Lung (tissue), 12 donors: ENCODE measurements around the gene MPV17L. TPM values are rescaled to one million over a fixed set of nuclear protein-coding genes. Genes with fewer than 3 reads are reported as not detected.

Source experiments
- ATAC-seq: fragments of 200-7000 bp; cut with Tn5 transposase; one replicate; pipeline ENCODE4 v1.9.1; 2020; ENCODE audit warnings: moderate number of reproducible peaks; ENCODE audit not compliant: insufficient read depth, low FRiP score
- DNase-seq, 3 donors: peaks; one replicate each; pipeline ENCODE4 v3.0.0-alpha.2; 2013 to 2017
- H3K27ac ChIP-seq, 2 donors: one replicate each; pipeline ENCODE4 v1.5.1; 2013; ENCODE audit warnings: mild to moderate bottlenecking in 2 of 2, moderate library complexity in 2 of 2, control low read depth in 1 of 2, inconsistent platforms in 1 of 2, low read depth in 1 of 2, low read length in 1 of 2
- H3K27me3 ChIP-seq, 3 donors: one replicate each; pipeline ENCODE4 v1.5.1; 2013; ENCODE audit warnings: low read length in 2 of 3; ENCODE audit not compliant: control insufficient read depth in 3 of 3, insufficient read depth in 3 of 3
- H3K36me3 ChIP-seq, 4 donors: one replicate each; pipeline ENCODE4 v1.5.1; 2013; ENCODE audit warnings: low read length in 4 of 4, mild to moderate bottlenecking in 1 of 4, moderate library complexity in 1 of 4; ENCODE audit not compliant: control insufficient read depth in 4 of 4, insufficient read depth in 4 of 4
- H3K4me1 ChIP-seq, 5 donors: one replicate each; pipeline ENCODE4 v1.5.1; 2013; ENCODE audit warnings: low read length in 5 of 5, mild to moderate bottlenecking in 2 of 5, moderate library complexity in 1 of 5; ENCODE audit not compliant: control insufficient read depth in 5 of 5, insufficient read depth in 5 of 5
- H3K4me3 ChIP-seq: one replicate; pipeline ENCODE4 v1.5.1; 2013; ENCODE audit warnings: mild to moderate bottlenecking, control low read depth, moderate library complexity
- H3K9ac ChIP-seq, 2 donors: one replicate each; pipeline ENCODE4 v1.5.1; 2013; ENCODE audit warnings: low read length in 2 of 2, control low read depth in 1 of 2; ENCODE audit not compliant: insufficient read depth in 1 of 2
- H3K9me3 ChIP-seq, 4 donors: one replicate each; pipeline ENCODE4 v1.5.1; 2013; ENCODE audit warnings: low read length in 3 of 4, mild to moderate bottlenecking in 1 of 4, moderate library complexity in 1 of 4; ENCODE audit not compliant: control insufficient read depth in 4 of 4, insufficient read depth in 3 of 4
- CTCF ChIP-seq: IDR thresholded peaks from 2 replicates; pipeline ENCODE4 v1.5.1; 2012; ENCODE audit warnings: mild to moderate bottlenecking; ENCODE audit errors: control extremely low read depth, extremely low read depth
- WGBS, 2 donors: extraction: QIAGEN DNeasy Blood & Tissue Kit; methylation state at CpG; one replicate each; pipeline ENCODE4 v1.1.7; 2013; 5-methylcytosine and 5-hydroxymethylcytosine counted together
- polyA plus RNA-seq, 2 donors: library from polyadenylated mRNA; stranded (reverse); fragments of 200-250 nt; gene quantifications; one replicate each; pipeline ENCODE4 v1.2.1, GENCODE V29; 2013
- total RNA-seq, 2 donors: library from RNA; depleted of rRNA in 1 of 2; stranded (reverse); fragments of >200 nt in 1 of 2; gene quantifications; one replicate each; pipeline ENCODE4 v1.2.1, GENCODE V29; 2014 to 2021
- donor health status: control.
- donor health status: control.
- donor health status: Bipolar disorder and iron deficiency.
- donor health status: healthy.
- donor health status: DM: yes; HTN: yes; CAD: no.

Gene MPV17L
- total and polyA plus RNA-seq, 4 donors: 1.0 to 7.0 (median 1.2) TPM

DNA sequence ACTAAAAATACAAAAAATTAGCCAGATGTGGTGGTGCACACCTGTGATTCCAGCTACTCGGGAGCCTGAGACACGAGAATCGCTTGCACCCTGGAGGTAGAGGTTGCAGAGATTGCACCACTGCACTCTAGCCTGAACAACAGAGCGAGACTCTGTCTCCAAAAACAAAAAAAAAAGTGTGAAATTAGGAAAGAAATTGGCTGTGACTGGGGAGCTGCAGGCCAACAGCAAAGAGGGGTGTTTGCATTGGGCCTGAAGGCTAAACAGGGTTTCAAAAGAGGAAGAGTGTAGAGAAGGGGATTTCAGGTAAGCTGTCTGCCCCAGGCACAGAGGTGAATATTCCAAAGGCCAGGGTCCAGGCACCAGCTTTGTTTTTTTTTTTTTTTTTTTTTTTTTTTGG, 48.2 kb downstream of the MPV17L start:
- peaks cover 0 to 10% (median 0%) of the 10 kb centered on the region in 5 donors for H3K4me1 ChIP-seq
- DNase-seq: no peak
- no peak overlapping the region for H3K4me3 ChIP-seq
- no peak for TF ChIP-seq CTCF
- 94 to 95% methylated on average over 4 of the region's 4 CpGs for WGBS, 2 donors
- no peak for ATAC-seq
- H3K27ac ChIP-seq: no peak overlapping the region
- no peaks in the 10 kb centered on the region for H3K9me3 ChIP-seq
- no peaks in the 10 kb centered on the region for H3K27me3 ChIP-seq
- H3K9ac ChIP-seq: no peak overlapping the region
- no peaks in the 10 kb centered on the region for H3K36me3 ChIP-seq

DNA sequence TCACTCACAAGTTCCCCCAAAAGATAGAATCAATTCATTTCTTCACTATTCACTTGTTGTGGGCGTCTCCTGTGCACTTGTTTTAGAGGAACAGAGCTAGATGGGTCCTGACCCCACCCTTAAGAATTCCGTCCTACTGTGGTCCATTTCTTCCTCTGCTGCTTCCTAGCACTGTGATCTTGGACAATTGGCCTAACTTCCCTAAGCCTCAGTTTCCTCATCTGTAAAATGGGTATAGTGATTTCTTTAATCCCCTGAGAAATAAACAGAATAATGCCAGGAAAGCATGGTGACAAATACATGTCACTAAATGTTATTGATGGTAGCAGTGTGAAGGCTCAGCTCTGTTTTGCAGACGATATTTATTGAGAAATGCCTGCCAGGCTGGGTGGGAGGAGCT, 48.7 kb downstream of the MPV17L start:
- no peak for ATAC-seq
- Histone ChIP-seq H3K36me3 (no peaks in the 10 kb centered on the region), H3K27me3 (no peaks in the 10 kb centered on the region), H3K27ac (no peak overlapping the region), H3K4me1 (peaks cover 0 to 10% (median 0%) of the 10 kb centered on the region in 5 donors), H3K4me3 (no peak overlapping the region), H3K9me3 (no peaks in the 10 kb centered on the region), H3K9ac (no peak overlapping the region)
- DNase-seq: no peak
- TF ChIP-seq CTCF: no peak
- 92 to 93% methylated on average over 3 of the region's 3 CpGs for WGBS, 2 donors

DNA sequence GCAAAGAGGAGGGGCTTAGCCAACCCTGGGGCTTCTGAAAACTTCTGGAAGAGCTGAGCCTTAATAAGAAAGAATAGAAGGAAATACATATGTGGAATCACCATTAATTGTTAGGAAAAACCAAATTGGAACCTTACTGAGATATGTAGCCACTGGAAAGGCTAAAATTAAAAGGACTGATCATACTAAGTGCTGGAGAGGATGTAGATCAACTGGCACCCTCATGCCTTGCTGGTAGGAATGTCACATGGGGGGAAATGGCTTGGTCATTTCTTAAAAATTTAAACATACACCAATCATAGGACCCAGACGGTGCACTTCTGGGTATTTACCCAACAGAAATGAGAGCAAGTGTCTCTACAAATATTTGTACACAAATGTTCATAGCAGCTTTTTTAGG, 49.9 kb downstream of the MPV17L start:
- Histone ChIP-seq H3K9me3 (no peaks in the 10 kb centered on the region), H3K27me3 (no peaks in the 10 kb centered on the region), H3K27ac (no peak overlapping the region), H3K4me3 (no peak overlapping the region), H3K9ac (no peak overlapping the region), H3K36me3 (no peaks in the 10 kb centered on the region), H3K4me1 (peaks cover 0 to 3% (median 0%) of the 10 kb centered on the region in 5 donors)
- no peak for TF ChIP-seq CTCF
- 88 to 90% methylated on average over 1 of the region's 1 CpG for WGBS, 2 donors
- DNase-seq (no peak), ATAC-seq (no peak)

- WGBS, 2 donors: 89 to 94% methylated on average over 5 of the region's 5 CpGs
- Histone ChIP-seq H3K27me3 (no peaks in the 10 kb centered on the region), H3K36me3 (no peaks in the 10 kb centered on the region), H3K4me1 (peaks cover 0 to 1% (median 0%) of the 10 kb centered on the region in 5 donors), H3K4me3 (no peak overlapping the region), H3K9ac (no peak overlapping the region), H3K9me3 (no peaks in the 10 kb centered on the region), H3K27ac (no peak overlapping the region)
- no peak for TF ChIP-seq CTCF
- DNase-seq: no peak
- ATAC-seq: no peak
Measured at GRCh38 chr16:15446901-15447300, 51.3 kb downstream of the MPV17L start.
